ENCODE measurements around the gene ASB16.
A peak's percentile ranks its signal among the peaks of the same experiment; 100 is the strongest.
"Not testable (repeated sequence)": the region's sequence is repeated elsewhere in the genome, so short reads cannot be mapped to it uniquely, and the experiment has no call there.

The ASB16 gene

GRCh38 chr17:44146375-44147346 is 23.8 kb upstream of the ASB16 start:
- no peak for DNase-seq (ENCODE audit: extremely low read depth in 1 of 2, low read depth in 1 of 2)

- DNase-seq (ENCODE audit: extremely low read depth in 1 of 2, low read depth in 1 of 2) = no peak
These were observed 22.7 kb upstream of the ASB16 start for GRCh38 chr17:44147812-44148211.

GRCh38 chr17:44149066-44149465 is 21.4 kb upstream of the ASB16 start:
- not testable (repeated sequence) for DNase-seq (ENCODE audit: extremely low read depth in 1 of 2, low read depth in 1 of 2)

GRCh38 chr17:44149750-44150329 is 20.7 kb upstream of the ASB16 start:
- DNase-seq (ENCODE audit: extremely low read depth in 1 of 2, low read depth in 1 of 2) = no peak

GRCh38 chr17:44152875-44153274 is 17.6 kb upstream of the ASB16 start:
- no peak for DNase-seq (ENCODE audit: extremely low read depth in 1 of 2, low read depth in 1 of 2)

GRCh38 chr17:44155488-44155887 is 15.0 kb upstream of the ASB16 start:
- no peak for DNase-seq (ENCODE audit: extremely low read depth in 1 of 2, low read depth in 1 of 2)

GRCh38 chr17:44159519-44160210 is 10.8 kb upstream of the ASB16 start:
- no peak for DNase-seq (ENCODE audit: extremely low read depth in 1 of 2, low read depth in 1 of 2)

GRCh38 chr17:44164476-44164875 is 6.0 kb upstream of the ASB16 start:
- DNase-seq (ENCODE audit: extremely low read depth in 1 of 2, low read depth in 1 of 2) = no peak

GRCh38 chr17:44167181-44167861 is 3.2 kb upstream of the ASB16 start:
- DNase-seq (ENCODE audit: extremely low read depth in 1 of 2, low read depth in 1 of 2) = no peak

GRCh38 chr17:44170135-44170498 is 387 bp upstream of the ASB16 start:
- DNase-seq (ENCODE audit: extremely low read depth in 1 of 2, low read depth in 1 of 2) = no peak

GRCh38 chr17:44171931-44172455 is 1.5 kb downstream of the ASB16 start:
- DNase-seq (ENCODE audit: extremely low read depth in 1 of 2, low read depth in 1 of 2) = no peak

- DNase-seq (ENCODE audit: extremely low read depth in 1 of 2, low read depth in 1 of 2) = no peak
These were observed 3.9 kb downstream of the ASB16 start for GRCh38 chr17:44174427-44174826.

GRCh38 chr17:44176257-44176656 is 5.8 kb downstream of the ASB16 start:
- DNase-seq (ENCODE audit: extremely low read depth in 1 of 2, low read depth in 1 of 2) = no peak

GRCh38 chr17:44176671-44177501 is 6.4 kb downstream of the ASB16 start:
- DNase-seq (ENCODE audit: extremely low read depth in 1 of 2, low read depth in 1 of 2) = no peak

- no peak for DNase-seq (ENCODE audit: extremely low read depth in 1 of 2, low read depth in 1 of 2)
These were observed 7.1 kb downstream of the ASB16 start for GRCh38 chr17:44177640-44178039.

GRCh38 chr17:44178133-44178532 is 7.6 kb downstream of the ASB16 start:
- no peak for DNase-seq (ENCODE audit: extremely low read depth in 1 of 2, low read depth in 1 of 2)

- no peak for DNase-seq (ENCODE audit: extremely low read depth in 1 of 2, low read depth in 1 of 2)
These were observed 12.5 kb downstream of the ASB16 start for GRCh38 chr17:44183024-44183423.

- DNase-seq (ENCODE audit: extremely low read depth in 1 of 2, low read depth in 1 of 2) = no peak
These were observed 13.8 kb downstream of the ASB16 start for GRCh38 chr17:44184212-44184810.

GRCh38 chr17:44186307-44187130 is 16.0 kb downstream of the ASB16 start, which contains the start of gene TMUB2:
Gene TMUB2 (plus strand): TSS chr17:44186972. CDS start chr17:44187709, 737 bp downstream.
- peak; percentile 98 to 99 for DNase-seq (ENCODE audit: extremely low read depth in 1 of 2, low read depth in 1 of 2)

Data from activated CD8-positive, alpha-beta memory T cell treated with anti-CD3 and anti-CD28 coated beads for 1 hour (primary cell).